Bladder microvascular endothelial cell (primary cell): Measurements from ENCODE around the gene DMRT3. TPM values are rescaled to one million over a fixed set of nuclear protein-coding genes. Genes with fewer than 3 reads are reported as not detected.

Experiments
- total RNA-seq: library from RNA; depleted of rRNA; stranded (reverse); fragments of >200 nt; gene quantifications from 2 replicates; pipeline ENCODE4 v1.2.3, GENCODE V29; 2014

The DMRT3 gene
- total RNA-seq = not detected in 2 replicates

GRCh38 chr9:976258-976942 lies at the start of gene DMRT3:
DMRT3 (plus strand) TSS chr9:976655; CDS start chr9:977002, 347 bp downstream.

Other genes starting within 250 kb of the DMRT3 start
- not detected in 2 replicates for gene DMRT1, start 135.0 kb upstream of the DMRT3 start, total RNA-seq
- not detected in 2 replicates for gene DMRT2, start 73.7 kb downstream of the DMRT3 start, total RNA-seq